Dedifferentiated amniotic fluid mesenchymal stem cell (primary cell): ENCODE measurements around the gene CYP1A2.

ENCODE experiments used
- DNase-seq: peaks from one replicate; pipeline ENCODE4 v3.0.0-alpha.2; 2016; ENCODE audit errors: extremely low spot score

CYP1A2 gene

DNA sequence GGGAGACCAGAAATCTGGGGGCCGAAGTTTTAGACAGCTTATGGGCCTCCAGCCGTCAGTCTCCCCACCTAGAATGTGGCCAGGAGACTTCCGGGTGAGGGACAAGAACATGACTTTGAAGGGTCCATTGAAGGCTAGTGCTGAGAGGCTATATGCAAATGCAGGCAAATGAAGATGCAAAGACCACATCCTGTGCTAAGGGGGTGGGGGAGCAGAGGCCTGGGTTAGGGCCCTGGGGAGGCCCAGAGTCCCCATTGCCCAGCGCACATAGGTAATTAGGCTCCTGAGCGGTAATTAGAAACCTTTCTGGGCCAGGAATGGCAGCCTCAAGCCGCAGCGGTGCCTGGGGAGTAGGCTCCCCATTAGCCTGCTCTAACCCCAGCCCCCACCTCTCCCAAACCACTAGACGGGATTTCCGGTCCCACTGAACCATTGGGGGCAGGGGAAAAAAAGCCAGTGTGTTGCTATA is 40.1 kb downstream of the CYP1A2 start:
- no peak for DNase-seq

DNA sequence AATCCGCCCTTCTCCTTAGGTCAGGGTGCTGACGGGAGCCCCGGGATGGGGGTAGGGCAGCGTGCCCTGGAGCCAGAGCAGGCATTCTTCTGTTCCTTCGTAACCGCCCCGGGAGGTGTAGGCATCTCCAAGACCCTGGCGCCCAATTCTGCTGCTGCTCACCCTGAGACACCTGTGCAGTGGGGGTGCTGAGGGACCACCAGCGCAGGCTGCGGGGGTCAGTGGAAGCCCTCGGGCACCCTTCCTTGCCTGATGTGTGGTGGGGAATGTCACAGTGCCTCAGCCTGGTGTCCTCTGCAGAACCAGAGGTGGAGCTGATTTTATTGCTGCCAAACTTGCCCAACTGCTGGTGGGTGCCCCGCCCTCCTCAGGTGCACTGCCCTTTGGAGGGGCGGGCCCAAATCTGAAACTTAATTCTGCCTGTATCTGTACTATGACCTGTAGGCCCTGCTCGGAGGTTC is 40.6 kb downstream of the CYP1A2 start:
- DNase-seq, result no peak

DNA sequence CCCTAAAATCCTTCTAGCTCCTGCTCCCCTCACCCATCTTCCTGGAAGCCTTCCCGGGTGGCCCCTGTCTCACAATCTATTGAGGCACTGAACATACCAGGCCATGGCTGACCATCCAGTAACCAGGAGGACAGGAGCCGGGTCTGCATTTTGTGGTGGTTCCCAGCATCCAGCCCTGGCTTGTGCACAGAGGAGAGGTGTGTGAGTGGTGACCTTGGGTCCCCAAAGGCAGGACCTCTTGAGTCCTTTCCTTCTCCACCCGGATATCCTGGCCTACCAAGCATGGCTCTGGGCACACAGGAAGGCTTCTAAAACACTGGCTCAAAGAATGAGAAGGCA is 41.1 kb downstream of the CYP1A2 start:
- no peak for DNase-seq

- no peak for DNase-seq
These were observed 41.7 kb downstream of the CYP1A2 start for GRCh38 chr15:74790080-74790916.

DNA sequence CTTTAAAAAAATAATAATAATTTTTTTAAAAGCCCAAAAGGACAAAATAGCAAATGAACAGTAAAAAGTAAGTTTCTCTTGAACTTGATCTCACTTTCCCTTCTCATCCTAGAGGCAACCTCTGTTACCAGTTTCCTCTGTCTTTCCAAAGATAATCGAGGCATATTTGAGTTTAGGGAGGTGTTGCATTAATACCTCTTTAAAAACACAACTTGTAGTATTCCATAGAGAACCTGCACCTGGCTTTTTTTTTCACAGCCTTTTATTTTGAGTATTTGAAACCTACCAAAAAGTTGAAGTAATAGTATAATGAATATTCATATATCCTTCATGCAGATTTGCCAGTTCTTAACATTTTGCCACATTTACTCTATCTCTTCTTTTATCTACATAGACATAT is 42.4 kb downstream of the CYP1A2 start:
- DNase-seq, result no peak

DNA sequence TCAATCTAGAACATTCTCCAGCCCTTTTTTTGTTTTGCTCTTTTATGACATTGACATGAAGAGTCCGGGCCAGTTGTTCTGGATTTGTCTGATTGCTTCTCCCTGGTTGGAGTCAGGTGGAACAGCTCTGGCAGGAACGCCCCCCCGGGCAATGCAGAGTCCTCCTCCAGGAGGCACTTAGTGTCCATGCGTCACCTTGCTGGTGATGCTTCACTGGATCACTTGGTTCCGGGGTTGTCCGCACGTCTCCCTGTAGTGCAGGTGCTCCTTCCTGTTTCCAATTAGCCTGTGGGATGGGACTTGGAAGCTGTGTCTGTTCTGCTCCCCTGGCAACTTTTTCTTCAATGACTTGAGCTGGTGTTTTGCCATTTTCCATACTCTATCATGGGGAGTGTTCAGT is 43.0 kb downstream of the CYP1A2 start:
- DNase-seq, result no peak

DNA sequence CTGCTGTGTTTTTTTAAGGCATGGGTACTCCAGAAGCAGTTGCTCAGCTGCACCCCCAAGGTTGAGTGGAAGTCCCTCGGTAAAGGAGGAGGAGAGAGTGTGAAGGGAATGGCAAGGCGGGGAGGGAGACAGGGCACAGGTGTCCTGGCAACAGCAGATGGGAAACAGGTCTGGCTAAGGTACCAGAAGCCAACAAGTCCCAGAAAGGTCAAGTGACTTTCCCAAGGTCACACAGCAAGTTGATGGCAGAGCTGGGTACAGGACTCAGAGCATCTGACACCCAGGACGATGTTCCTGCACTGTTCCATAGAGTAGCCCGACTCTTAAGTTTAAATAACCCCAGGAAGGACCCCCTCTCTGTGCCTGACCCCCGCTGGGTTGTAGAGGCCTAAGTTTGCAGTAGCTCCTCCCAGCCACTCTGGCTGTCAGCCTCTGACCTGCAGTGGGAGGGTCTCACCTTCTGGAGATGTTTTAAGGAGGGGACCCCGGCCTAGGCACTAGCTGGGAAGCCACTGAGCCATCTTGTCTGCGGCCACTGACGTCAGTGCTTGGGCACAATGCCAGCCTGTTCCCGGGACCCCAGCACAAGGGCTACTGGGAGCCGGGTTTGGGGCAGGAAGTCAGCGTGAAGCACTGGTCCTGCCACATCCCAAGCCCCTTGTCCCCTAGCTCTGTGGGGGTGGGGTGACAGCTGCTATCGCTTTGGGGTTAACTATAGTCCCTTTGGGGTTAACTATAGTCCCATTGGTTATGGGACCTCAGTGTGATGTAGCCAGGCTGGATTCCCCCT is 43.8 kb downstream of the CYP1A2 start:
- DNase-seq, result no peak

GRCh38 chr15:74793135-74794028 is 44.7 kb downstream of the CYP1A2 start:
- DNase-seq, result no peak

- DNase-seq, result no peak
These were observed 45.8 kb downstream of the CYP1A2 start for GRCh38 chr15:74794248-74794969.

GRCh38 chr15:74794970-74795349 is 46.3 kb downstream of the CYP1A2 start:
- DNase-seq, result no peak

DNA sequence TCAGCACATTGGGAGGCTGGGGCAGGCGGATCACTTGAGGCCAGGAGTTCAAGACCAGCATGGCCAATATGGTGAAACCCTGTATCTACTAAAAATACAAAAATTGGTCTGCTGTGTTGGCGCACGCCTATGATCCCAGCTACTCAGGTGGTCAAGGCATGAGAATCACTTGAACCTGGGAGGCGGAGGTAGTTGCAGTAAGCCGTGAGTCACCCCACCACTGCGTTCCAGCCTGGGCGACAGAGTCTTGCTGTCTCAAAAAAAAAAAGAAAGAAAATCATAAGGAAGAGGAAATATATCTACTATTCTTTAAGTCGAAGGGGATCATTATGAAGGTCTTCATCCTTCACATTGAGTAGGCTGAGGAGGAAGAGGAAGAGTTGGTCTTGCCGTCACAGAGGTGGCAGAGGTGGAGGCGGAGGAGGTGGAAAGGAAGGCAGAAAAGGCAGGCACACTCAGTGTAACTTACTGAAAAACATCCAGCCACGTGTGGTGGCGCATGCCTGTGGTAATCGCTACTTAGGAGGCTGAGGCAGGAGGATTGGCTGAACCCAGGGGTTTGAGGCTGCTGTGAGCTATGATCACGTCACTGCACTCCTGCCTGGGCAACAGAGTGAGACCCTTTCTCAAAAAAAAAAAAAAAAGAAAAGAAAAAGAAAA is 47.5 kb downstream of the CYP1A2 start:
- DNase-seq, result no peak

DNA sequence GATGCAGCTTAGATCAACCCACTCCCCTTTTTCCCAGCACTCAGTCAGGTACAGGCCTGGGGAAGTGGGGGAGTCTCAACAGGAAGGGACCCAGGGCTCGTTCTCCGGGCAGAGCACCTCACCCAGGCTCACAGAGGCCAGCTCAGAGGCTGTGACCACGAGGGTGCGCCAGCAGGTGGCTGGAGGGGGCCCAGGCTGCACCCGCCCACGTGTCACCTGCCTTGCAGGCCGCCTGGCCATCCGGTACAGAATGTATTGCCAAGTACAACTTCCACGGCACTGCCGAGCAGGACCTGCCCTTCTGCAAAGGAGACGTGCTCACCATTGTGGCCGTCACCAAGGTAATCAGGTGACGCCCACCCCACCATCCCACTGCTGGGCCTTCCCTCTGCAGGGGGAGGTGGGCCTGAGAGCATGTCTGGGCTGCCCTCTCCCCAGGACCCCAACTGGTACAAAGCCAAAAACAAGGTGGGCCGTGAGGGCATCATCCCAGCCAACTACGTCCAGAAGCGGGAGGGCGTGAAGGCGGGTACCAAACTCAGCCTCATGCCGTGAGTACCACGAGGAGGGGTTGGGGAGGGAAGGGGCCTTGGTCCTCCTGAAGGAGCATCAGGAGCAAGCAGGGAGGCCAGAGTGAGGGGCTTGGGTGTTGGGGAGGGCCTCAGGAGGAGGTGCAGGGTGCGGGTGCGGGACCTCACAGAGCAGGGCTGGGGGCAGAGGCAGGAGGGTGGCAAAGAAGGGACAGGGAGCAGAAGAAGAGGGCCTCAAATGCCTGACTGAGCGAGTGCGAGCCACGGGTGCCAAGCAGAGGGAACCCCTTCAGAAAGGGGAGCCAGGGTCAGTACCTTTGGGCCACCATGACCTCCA is 50.0 kb downstream of the CYP1A2 start:
- no peak for DNase-seq

GRCh38 chr15:74799255-74799855 is 50.7 kb downstream of the CYP1A2 start:
- DNase-seq, result no peak

- DNase-seq, result no peak
These were observed 51.4 kb downstream of the CYP1A2 start for GRCh38 chr15:74799856-74800558.

DNA sequence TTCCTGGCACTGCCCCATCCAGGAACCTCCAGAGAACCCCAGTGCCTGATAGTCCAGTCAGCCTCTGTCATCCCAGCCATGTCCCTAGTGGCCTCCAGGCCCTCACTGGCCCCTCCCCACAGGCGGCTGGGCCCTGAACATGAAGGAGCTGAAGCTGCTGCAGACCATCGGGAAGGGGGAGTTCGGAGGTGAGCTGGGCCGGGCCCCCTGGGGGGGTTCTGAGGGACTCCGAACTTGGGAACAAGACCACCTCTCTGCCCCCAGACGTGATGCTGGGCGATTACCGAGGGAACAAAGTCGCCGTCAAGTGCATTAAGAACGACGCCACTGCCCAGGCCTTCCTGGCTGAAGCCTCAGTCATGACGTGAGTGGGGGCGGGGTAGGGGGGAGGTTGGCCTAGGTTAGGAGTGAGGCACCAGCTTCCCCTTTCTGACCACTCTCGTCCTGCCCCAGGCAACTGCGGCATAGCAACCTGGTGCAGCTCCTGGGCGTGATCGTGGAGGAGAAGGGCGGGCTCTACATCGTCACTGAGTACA is 52.0 kb downstream of the CYP1A2 start:
- no peak for DNase-seq

DNA sequence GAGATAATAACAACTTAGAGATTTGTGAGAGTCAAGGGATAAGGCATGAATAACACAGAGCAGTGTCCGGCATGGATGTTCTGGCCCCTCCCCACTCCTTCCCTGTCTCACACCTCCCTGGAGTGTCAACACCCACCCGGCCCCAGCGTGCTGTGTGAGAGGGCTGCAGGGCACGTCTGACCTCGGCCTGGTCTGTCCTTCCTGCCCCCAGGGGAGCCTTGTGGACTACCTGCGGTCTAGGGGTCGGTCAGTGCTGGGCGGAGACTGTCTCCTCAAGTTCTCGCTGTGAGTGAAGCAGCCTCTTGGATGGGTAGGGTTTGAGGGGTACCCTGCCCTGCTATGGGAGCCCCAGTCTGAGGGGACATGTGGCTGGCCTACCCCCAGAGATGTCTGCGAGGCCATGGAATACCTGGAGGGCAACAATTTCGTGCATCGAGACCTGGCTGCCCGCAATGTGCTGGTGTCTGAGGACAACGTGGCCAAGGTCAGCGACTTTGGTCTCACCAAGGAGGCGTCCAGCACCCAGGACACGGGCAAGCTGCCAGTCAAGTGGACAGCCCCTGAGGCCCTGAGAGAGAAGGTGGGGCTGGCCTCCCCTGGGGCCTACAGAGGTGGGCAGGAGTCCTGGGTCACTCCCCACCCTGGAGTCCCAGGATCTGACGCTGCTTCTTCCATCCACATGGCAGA is 52.8 kb downstream of the CYP1A2 start:
- DNase-seq, result no peak

DNA sequence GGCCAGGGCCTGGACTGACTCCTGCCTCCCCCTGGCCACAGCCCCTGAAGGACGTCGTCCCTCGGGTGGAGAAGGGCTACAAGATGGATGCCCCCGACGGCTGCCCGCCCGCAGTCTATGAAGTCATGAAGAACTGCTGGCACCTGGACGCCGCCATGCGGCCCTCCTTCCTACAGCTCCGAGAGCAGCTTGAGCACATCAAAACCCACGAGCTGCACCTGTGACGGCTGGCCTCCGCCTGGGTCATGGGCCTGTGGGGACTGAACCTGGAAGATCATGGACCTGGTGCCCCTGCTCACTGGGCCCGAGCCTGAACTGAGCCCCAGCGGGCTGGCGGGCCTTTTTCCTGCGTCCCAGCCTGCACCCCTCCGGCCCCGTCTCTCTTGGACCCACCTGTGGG is 53.6 kb downstream of the CYP1A2 start:
- no peak for DNase-seq

DNA sequence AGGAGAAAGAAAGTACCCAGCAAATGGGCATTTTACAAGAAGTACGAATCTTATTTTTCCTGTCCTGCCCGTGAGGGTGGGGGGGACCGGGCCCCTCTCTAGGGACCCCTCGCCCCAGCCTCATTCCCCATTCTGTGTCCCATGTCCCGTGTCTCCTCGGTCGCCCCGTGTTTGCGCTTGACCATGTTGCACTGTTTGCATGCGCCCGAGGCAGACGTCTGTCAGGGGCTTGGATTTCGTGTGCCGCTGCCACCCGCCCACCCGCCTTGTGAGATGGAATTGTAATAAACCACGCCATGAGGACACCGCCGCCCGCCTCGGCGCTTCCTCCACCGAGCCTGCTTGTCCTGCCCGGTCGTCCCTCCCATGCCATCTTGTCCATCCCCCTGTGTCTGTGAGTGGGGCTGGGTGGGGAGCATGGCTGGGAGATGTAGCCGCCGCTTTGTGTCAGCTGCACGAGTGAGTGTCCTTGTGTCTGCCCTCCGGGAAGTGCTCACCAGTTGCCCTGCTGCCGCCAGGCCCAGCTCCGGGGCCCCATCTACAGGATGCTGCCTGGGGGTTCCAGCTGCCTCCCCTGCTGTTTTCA is 54.3 kb downstream of the CYP1A2 start:
- no peak for DNase-seq
